ENCODE data around the gene LMF2. TPM values are rescaled to one million over a fixed set of nuclear protein-coding genes. Genes with fewer than 3 reads are reported as not detected.

LMF2 gene
- total RNA-seq, 1 experiment from 2014 or later = 54.2 TPM

DNA sequence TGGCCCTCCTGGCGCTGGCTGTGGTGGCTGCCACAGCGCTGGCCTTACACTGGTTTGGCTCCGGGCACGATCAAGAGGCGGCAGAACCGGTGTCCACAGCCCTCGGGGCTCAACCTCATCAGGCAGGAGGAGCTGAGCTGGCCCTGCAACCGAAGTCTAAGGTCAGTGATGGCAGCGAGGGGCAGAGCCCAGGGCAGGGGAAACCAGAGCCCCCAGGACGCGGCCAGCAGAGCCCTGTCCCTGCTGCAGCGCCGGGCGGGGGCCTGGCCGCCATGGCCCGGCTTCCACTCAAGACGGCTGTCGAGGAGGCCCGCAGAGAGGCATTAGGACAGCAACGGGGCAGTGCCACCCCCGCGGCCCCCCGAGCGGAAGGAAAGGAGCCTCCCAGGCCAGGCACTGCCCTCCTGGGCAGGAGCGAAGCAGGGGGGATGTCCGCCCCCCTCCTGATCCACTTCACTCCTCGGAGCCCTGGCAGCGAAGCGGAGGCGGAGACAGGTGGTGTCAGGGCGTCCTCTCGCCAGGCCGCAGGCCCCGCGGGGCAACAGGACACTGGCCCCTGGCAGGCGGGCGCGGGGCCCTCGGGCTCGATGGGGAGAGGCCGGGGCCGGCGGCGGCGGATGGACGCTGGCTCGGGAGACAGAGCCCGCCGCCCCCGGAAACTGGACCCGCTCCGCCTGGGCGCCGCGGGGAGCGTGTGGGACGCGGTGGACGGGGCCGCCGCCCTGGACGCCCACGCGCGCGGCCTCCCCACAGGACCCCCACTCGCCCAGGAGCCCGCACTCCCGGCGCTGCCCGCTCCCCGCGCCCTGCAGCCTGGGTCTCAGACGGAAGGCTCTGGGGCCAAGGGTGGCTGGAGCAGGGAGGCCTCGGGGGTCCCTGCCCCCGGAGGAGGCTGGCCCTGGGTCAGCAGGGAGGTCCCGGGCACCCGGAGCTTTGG lies 39.1 kb upstream of the LMF2 start:
- no TSS peak for BruUV-seq (replicated peaks)
- in situ Hi-C loops (cut with HindIII; ENCODE audit: low pct_unique_long_range_greater_than_20kb, low sequenced_read_pairs) (no loop called here), intact Hi-C loops (cut with micrococcal nuclease; ENCODE audit: unreplicated experiment) (no loop called here)
- ChIA-PET CTCF (no interaction called here), POLR2A (no interaction called here)
- ATAC-seq (no peak), DNase-seq (ENCODE audit: low read depth, low spot score) (no peak)
- H3K27me3 ChIP-seq (ENCODE audit: control insufficient read depth, insufficient read depth, low read length) = no peaks in the 10 kb centered on the region
- H3K27ac ChIP-seq (ENCODE audit: low read length) = peak overlapping the region; percentile 68; the same call in 1 of the 2 replicates
- no peaks in the 10 kb centered on the region for H3K9me3 ChIP-seq (ENCODE audit: control insufficient read depth, insufficient read depth, low read depth, low read length)
- no peak overlapping the region for H3K4me3 ChIP-seq (ENCODE audit: low read depth in 2 of 2, low read length in 2 of 2)
- TF ChIP-seq TCF7L2 (IDR thresholded peaks at IDR 0.05; ENCODE audit: low read depth, low read length) (no peak), POLR2AphosphoS5 (IDR thresholded peaks at IDR 0.05; ENCODE audit: low read depth, low read length) (no peak), SIN3A (IDR thresholded peaks at IDR 0.05; ENCODE audit: borderline replicate concordance, insufficient read depth, low read depth, low read length) (no peak), CTCF (IDR thresholded peaks at IDR 0.05) (no peak)
- TF ChIP-seq, protein P1, sequence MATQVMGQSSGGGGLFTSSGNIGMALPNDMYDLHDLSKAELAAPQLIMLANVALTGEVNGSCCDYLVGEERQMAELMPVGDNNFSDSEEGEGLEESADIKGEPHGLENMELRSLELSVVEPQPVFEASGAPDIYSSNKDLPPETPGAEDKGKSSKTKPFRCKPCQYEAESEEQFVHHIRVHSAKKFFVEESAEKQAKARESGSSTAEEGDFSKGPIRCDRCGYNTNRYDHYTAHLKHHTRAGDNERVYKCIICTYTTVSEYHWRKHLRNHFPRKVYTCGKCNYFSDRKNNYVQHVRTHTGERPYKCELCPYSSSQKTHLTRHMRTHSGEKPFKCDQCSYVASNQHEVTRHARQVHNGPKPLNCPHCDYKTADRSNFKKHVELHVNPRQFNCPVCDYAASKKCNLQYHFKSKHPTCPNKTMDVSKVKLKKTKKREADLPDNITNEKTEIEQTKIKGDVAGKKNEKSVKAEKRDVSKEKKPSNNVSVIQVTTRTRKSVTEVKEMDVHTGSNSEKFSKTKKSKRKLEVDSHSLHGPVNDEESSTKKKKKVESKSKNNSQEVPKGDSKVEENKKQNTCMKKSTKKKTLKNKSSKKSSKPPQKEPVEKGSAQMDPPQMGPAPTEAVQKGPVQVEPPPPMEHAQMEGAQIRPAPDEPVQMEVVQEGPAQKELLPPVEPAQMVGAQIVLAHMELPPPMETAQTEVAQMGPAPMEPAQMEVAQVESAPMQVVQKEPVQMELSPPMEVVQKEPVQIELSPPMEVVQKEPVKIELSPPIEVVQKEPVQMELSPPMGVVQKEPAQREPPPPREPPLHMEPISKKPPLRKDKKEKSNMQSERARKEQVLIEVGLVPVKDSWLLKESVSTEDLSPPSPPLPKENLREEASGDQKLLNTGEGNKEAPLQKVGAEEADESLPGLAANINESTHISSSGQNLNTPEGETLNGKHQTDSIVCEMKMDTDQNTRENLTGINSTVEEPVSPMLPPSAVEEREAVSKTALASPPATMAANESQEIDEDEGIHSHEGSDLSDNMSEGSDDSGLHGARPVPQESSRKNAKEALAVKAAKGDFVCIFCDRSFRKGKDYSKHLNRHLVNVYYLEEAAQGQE (IDR thresholded peaks at IDR 0.05; ENCODE audit: insufficient read depth in 1 of 2, low read depth in 2 of 2, low read length in 1 of 2) = no peak
- H3K4me1 ChIP-seq (ENCODE audit: control insufficient read depth, insufficient read depth, low read length) = peaks cover 14% of the 10 kb centered on the region
- no peaks in the 10 kb centered on the region for H3K36me3 ChIP-seq (ENCODE audit: control insufficient read depth, insufficient read depth, low read length)

GRCh38 chr22:50545522-50546325 lies 38.2 kb upstream of the LMF2 start, which contains the start of gene KLHDC7B:
Gene KLHDC7B, plus strand, starts transcription at chr22:50545899. Its CDS starts 345 bp downstream, at chr22:50546244.
- no peaks in the 10 kb centered on the region for H3K9me3 ChIP-seq (ENCODE audit: control insufficient read depth, insufficient read depth, low read depth, low read length)
- no peak within 1 kb of the TSS for H3K4me3 ChIP-seq (ENCODE audit: low read depth in 2 of 2, low read length in 2 of 2)
- no peaks in the 10 kb centered on the region for H3K36me3 ChIP-seq (ENCODE audit: control insufficient read depth, insufficient read depth, low read length)
- ChIA-PET POLR2A (interaction anchor here (0.6 kb wide), 1 partner anchor 12 kb away, joined by 5 read pairs; no protein-coding TSS in a partner anchor), CTCF (no interaction called here)
- intact Hi-C loops (cut with micrococcal nuclease; ENCODE audit: unreplicated experiment) (no loop called here), in situ Hi-C loops (cut with HindIII; ENCODE audit: low pct_unique_long_range_greater_than_20kb, low sequenced_read_pairs) (no loop called here)
- H3K27ac ChIP-seq (ENCODE audit: low read length) = peak within 1 kb of the TSS; percentile 68; the same call in 1 of the 2 replicates
- ATAC-seq (0 out of 2 replicates have a peak, but pooled peaks have one; percentile 31), DNase-seq (ENCODE audit: low read depth, low spot score) (no peak)
- no peaks in the 10 kb centered on the region for H3K27me3 ChIP-seq (ENCODE audit: control insufficient read depth, insufficient read depth, low read length)
- H3K4me1 ChIP-seq (ENCODE audit: control insufficient read depth, insufficient read depth, low read length) = peaks cover 14% of the 10 kb centered on the region
- no peak for TF ChIP-seq CTCF (IDR thresholded peaks at IDR 0.05)
- TF ChIP-seq, protein P1 (IDR thresholded peaks at IDR 0.05; ENCODE audit: insufficient read depth in 1 of 2, low read depth in 2 of 2, low read length in 1 of 2) = no peak
- no TSS peak for BruUV-seq (replicated peaks)
